ENCODE measurements around the gene HNRNPH1. TPM values are rescaled to one million over a fixed set of nuclear protein-coding genes. Genes with fewer than 3 reads are reported as not detected.

HNRNPH1 gene
- total RNA-seq, 2 donors from 2014 or later: 260 to 398 TPM

GRCh38 chr5:179624841-179625271 is 1.4 kb upstream of the HNRNPH1 start:
- Histone ChIP-seq H3K27me3 (replicated peaks; ENCODE audit: insufficient read depth) (no peaks in the 10 kb centered on the region), H3K4me3 (peak overlapping the region in 1 of 2 donors; percentile 99), H3K4me1 (replicated peaks) (peaks cover 8% of the 10 kb centered on the region), H3K9me3 (no peaks in the 10 kb centered on the region), H3K27ac (peak overlapping the region; percentile 100), H3K36me3 (peaks cover 0 to 5% of the 10 kb centered on the region in 2 donors)
- TF ChIP-seq POLR2A (IDR thresholded peaks at IDR 0.05): no peak
- TF ChIP-seq POLR2AphosphoS5 (IDR thresholded peaks at IDR 0.05): no peak
- TF ChIP-seq, protein P1, sequence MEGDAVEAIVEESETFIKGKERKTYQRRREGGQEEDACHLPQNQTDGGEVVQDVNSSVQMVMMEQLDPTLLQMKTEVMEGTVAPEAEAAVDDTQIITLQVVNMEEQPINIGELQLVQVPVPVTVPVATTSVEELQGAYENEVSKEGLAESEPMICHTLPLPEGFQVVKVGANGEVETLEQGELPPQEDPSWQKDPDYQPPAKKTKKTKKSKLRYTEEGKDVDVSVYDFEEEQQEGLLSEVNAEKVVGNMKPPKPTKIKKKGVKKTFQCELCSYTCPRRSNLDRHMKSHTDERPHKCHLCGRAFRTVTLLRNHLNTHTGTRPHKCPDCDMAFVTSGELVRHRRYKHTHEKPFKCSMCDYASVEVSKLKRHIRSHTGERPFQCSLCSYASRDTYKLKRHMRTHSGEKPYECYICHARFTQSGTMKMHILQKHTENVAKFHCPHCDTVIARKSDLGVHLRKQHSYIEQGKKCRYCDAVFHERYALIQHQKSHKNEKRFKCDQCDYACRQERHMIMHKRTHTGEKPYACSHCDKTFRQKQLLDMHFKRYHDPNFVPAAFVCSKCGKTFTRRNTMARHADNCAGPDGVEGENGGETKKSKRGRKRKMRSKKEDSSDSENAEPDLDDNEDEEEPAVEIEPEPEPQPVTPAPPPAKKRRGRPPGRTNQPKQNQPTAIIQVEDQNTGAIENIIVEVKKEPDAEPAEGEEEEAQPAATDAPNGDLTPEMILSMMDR (IDR thresholded peaks at IDR 0.05): no peak
- no peak for DNase-seq (ENCODE audit: low spot score)
- intact Hi-C loops (cut with DNase I): no loop called here
- WGBS: 75% methylated on average over 9 of the region's 9 CpGs

GRCh38 chr5:179623906-179624741 is 653 bp upstream of the HNRNPH1 start:
- no peak for DNase-seq (ENCODE audit: low spot score)
- intact Hi-C loops (cut with DNase I): loop anchor here (2.0 kb wide), 1 partner anchor 65 kb away; no protein-coding TSS in a partner anchor
- H3K4me3 ChIP-seq: peak overlapping the region; percentile 99 to 100
- peak overlapping the region; percentile 100 for H3K27ac ChIP-seq
- H3K4me1 ChIP-seq (replicated peaks): peaks cover 8% of the 10 kb centered on the region
- WGBS: 6% methylated on average over 68 of the region's 68 CpGs
- no peaks in the 10 kb centered on the region for H3K27me3 ChIP-seq (replicated peaks; ENCODE audit: insufficient read depth)
- peaks cover 0 to 5% of the 10 kb centered on the region in 2 donors for H3K36me3 ChIP-seq
- H3K9me3 ChIP-seq: no peaks in the 10 kb centered on the region
- TF ChIP-seq, protein P1 (IDR thresholded peaks at IDR 0.05): peak in 2 of 4 experiments; percentile 8 to 55
- no peak for TF ChIP-seq POLR2A (IDR thresholded peaks at IDR 0.05)

DNA sequence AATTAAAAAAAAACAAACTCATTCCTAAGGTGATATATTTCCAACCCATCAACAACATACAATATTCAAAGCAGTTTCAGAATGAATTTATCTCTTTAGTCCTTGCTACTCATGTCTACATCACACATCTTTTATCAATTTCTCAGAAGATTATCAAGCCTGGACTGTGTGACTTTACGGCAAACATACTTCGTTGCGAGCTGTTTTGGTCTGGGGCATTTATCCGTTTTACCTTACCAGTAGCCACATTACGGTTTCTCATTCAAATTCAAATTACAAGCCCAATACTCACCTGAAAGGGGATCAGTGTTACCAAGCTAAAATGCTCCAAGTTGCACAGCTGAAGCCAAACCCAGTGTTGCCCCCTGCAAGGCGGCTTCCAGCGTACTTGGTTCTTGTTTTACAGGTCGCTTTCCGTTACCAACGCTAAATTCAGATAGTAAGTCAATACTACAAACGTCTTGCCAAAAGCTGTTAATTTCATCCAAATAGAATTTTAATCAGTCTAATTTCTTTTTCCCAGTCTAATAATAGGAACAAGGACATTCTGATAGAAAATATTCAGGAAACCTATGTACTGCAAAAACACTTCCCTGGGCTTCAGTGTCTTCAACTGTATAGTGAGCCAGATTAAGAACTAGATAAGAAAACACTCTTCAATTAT is 1.8 kb downstream of the HNRNPH1 start:
- TF ChIP-seq POLR2A (IDR thresholded peaks at IDR 0.05) (no peak), POLR2AphosphoS5 (IDR thresholded peaks at IDR 0.05) (no peak)
- TF ChIP-seq, protein P1 (IDR thresholded peaks at IDR 0.05): no peak
- no peak for DNase-seq (ENCODE audit: low spot score)
- peaks cover 6 to 16% of the 10 kb centered on the region in 2 donors for H3K36me3 ChIP-seq
- H3K27ac ChIP-seq: peak overlapping the region; percentile 91 to 100
- H3K4me3 ChIP-seq: peak overlapping the region; percentile 99 to 100
- H3K9me3 ChIP-seq: no peaks in the 10 kb centered on the region
- intact Hi-C loops (cut with DNase I): loop anchor here (2.0 kb wide), 1 partner anchor 63 kb away; no protein-coding TSS in a partner anchor
- 1% methylated on average over 11 of the region's 11 CpGs for WGBS
- peaks cover 14% of the 10 kb centered on the region for H3K4me1 ChIP-seq (replicated peaks)
- no peaks in the 10 kb centered on the region for H3K27me3 ChIP-seq (replicated peaks; ENCODE audit: insufficient read depth)

- Histone ChIP-seq H3K27ac (peak overlapping the region in 1 of 2 donors; percentile 100), H3K9me3 (no peaks in the 10 kb centered on the region), H3K4me3 (peak overlapping the region in 1 of 2 donors; percentile 99), H3K27me3 (replicated peaks; ENCODE audit: insufficient read depth) (no peaks in the 10 kb centered on the region), H3K36me3 (peaks cover 6 to 22% of the 10 kb centered on the region in 2 donors), H3K4me1 (replicated peaks) (peaks cover 14% of the 10 kb centered on the region)
- TF ChIP-seq, protein P1 (IDR thresholded peaks at IDR 0.05): no peak
- TF ChIP-seq POLR2AphosphoS5 (IDR thresholded peaks at IDR 0.05) (no peak), POLR2A (IDR thresholded peaks at IDR 0.05) (no peak)
- 7% methylated on average over 5 of the region's 5 CpGs for WGBS
- no peak for DNase-seq (ENCODE audit: low spot score)
- intact Hi-C loops (cut with DNase I): no loop called here
Observed at GRCh38 chr5:179620703-179621350, 2.6 kb downstream of the HNRNPH1 start.
